ENCODE data around the gene OR4D11. TPM values are rescaled to one million over a fixed set of nuclear protein-coding genes. Genes with fewer than 3 reads are reported as not detected.

Gene OR4D11
- total and polyA plus RNA-seq, 9 of the 15 experiments (the other 6 are each of a cell fraction or from before 2014, with no cell fraction given): not detected

DNA sequence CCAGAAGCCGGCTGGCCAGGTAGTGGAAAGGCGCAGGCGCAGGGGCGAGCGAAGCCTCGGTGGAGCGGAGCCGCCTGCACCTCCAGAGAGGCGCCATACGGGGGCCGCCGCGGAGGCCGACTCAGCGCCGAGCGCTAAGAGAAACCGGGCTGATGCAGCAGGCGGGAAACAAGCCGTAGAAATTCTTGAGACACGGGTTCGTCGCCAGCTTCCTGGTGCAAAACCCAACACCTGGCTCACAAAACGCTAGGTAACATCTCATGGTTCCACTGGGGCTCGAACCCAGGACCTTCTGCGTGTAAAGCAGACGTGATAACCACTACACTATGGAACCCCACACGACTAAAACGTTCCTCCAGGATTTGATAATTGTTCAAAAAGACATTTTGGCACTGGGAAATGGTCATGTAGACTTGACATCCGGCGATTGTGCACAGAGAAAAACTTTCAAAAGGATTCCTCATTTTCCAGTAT is 47.0 kb downstream of the OR4D11 start (continued):
- no peak for TF ChIP-seq ID3 (CRISPR knock-in tag; IDR thresholded peaks at IDR 0.05)
- TF ChIP-seq ID3 (tag; IDR thresholded peaks at IDR 0.05): peak; percentile 56; the same call in 1 of the 2 replicates
- peak; percentile 34 for TF ChIP-seq KDM5B (IDR thresholded peaks at IDR 0.05; ENCODE audit: insufficient replicate concordance, low read depth, low read length)
- no peak for TF ChIP-seq MCM5 (IDR thresholded peaks at IDR 0.05; ENCODE audit: low read depth)
- no peak for TF ChIP-seq MAFF (IDR thresholded peaks at IDR 0.05; ENCODE audit: low read length)
- TF ChIP-seq, protein P1, sequence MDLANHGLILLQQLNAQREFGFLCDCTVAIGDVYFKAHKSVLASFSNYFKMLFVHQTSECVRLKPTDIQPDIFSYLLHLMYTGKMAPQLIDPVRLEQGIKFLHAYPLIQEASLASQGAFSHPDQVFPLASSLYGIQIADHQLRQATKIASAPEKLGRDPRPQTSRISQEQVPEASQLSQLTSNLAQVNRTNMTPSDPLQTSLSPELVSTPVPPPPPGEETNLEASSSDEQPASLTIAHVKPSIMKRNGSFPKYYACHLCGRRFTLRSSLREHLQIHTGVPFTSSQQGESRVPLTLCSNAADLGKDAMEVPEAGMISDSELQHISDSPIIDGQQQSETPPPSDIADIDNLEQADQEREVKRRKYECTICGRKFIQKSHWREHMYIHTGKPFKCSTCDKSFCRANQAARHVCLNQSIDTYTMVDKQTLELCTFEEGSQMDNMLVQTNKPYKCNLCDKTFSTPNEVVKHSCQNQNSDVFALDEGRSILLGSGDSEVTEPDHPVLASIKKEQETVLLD (IDR thresholded peaks at IDR 0.05): peak; percentile 86; the same call in 1 of the 2 replicates
- TF ChIP-seq POLR2H (tag; IDR thresholded peaks at IDR 0.05; ENCODE audit: low read depth): peak; percentile 99
- TF ChIP-seq POLR2A (conservative IDR thresholded peaks at IDR 0.05): no peak
- no peak for TF ChIP-seq IRF2 (CRISPR knock-in tag; IDR thresholded peaks at IDR 0.05)
- no peak for TF ChIP-seq RBM14 (IDR thresholded peaks at IDR 0.05; ENCODE audit: borderline replicate concordance, insufficient read depth, low read depth, low read length)
- TF ChIP-seq, protein P2, sequence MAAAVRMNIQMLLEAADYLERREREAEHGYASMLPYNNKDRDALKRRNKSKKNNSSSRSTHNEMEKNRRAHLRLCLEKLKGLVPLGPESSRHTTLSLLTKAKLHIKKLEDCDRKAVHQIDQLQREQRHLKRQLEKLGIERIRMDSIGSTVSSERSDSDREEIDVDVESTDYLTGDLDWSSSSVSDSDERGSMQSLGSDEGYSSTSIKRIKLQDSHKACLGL (CRISPR knock-in tag; IDR thresholded peaks at IDR 0.05; ENCODE audit: borderline replicate concordance, poor library complexity, severe bottlenecking): no peak
- TF ChIP-seq CHD4 (IDR thresholded peaks at IDR 0.05; ENCODE audit: insufficient read depth, insufficient replicate concordance, low read depth, low read length, poor library complexity, severe bottlenecking): no peak
- TF ChIP-seq ZNF76 (CRISPR knock-in tag; IDR thresholded peaks at IDR 0.05; ENCODE audit: borderline replicate concordance): no peak
- no peak for TF ChIP-seq BCL6 (CRISPR knock-in tag; IDR thresholded peaks at IDR 0.05)
- TF ChIP-seq ZNF780A (CRISPR knock-in tag; IDR thresholded peaks at IDR 0.05): no peak
- TF ChIP-seq HBP1 (CRISPR knock-in tag; IDR thresholded peaks at IDR 0.05): no peak
- TF ChIP-seq RBBP5 (IDR thresholded peaks at IDR 0.05; ENCODE audit: borderline replicate concordance, insufficient read depth, low read length, poor library complexity, severe bottlenecking): peak; percentile 67
- no peak for TF ChIP-seq KLF13 (tag; IDR thresholded peaks at IDR 0.05; ENCODE audit: borderline replicate concordance, low read depth)
- no peak for TF ChIP-seq FUS (optimal IDR thresholded peaks at IDR 0.05; ENCODE audit: low read depth, low read length)
- TF ChIP-seq CREBBP (IDR thresholded peaks at IDR 0.05; ENCODE audit: low read depth, low read length): no peak
- TF ChIP-seq, protein P3, sequence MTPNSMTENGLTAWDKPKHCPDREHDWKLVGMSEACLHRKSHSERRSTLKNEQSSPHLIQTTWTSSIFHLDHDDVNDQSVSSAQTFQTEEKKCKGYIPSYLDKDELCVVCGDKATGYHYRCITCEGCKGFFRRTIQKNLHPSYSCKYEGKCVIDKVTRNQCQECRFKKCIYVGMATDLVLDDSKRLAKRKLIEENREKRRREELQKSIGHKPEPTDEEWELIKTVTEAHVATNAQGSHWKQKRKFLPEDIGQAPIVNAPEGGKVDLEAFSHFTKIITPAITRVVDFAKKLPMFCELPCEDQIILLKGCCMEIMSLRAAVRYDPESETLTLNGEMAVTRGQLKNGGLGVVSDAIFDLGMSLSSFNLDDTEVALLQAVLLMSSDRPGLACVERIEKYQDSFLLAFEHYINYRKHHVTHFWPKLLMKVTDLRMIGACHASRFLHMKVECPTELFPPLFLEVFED (CRISPR knock-in tag; conservative IDR thresholded peaks at IDR 0.05): no peak; the same call in 1 of the 2 replicates

Measured in K562 (cell line).